ENCODE measurements around the gene EID2. TPM values are rescaled to one million over a fixed set of nuclear protein-coding genes. Genes with fewer than 3 reads are reported as not detected.

The EID2 gene
- total RNA-seq, 1 donor: 8.3 TPM

DNA sequence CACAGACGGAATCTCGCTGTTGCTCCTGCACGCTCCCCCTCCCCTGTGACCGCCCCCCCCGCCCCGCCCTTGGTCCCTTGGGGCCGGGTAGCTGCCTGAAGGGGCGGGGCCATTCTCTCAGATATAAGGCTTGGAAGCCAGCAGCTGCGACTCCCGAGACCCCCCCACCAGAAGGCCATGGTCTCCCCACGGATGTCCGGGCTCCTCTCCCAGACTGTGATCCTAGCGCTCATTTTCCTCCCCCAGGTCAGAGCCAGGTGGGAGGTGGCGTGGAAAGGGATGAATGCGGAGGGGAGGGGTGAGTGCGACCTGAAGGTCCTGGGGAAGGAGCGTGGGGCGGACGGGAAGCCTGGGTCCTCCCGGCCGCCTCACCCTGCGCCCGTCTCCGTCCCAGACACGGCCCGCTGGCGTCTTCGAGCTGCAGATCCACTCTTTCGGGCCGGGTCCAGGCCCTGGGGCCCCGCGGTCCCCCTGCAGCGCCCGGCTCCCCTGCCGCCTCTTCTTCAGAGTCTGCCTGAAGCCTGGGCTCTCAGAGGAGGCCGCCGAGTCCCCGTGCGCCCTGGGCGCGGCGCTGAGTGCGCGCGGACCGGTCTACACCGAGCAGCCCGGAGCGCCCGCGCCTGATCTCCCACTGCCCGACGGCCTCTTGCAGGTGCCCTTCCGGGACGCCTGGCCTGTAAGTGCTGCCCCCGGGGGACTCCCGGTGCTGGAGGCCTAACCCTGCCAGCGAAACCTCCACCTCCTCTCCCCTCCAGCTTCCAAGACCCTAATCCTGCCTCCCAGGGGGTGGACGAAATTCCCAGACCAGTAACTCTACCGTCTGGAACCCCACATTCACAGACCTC, 40.9 kb downstream of the EID2 start, which contains the start of gene DLL3:
DLL3 (plus strand) TSS at position 150 of the 845 bp plus-strand sequence; CDS start at position 178, 28 bp downstream.
- Histone ChIP-seq H3K4me3 (ENCODE audit: insufficient read depth, low read length) (peak within 1 kb of the TSS; percentile 46), H3K9me3 (ENCODE audit: low read depth, low read length) (no peaks in the 10 kb centered on the region), H3K27ac (ENCODE audit: low read depth, low read length) (no peak within 1 kb of the TSS), H3K4me2 (ENCODE audit: insufficient read depth, low read length) (peak within 1 kb of the TSS; percentile 66), H2AFZ (ENCODE audit: low read length) (peak within 1 kb of the TSS; percentile 56), H3K79me2 (ENCODE audit: insufficient read depth, low read length) (no peaks in the 10 kb centered on the region), H3K27me3 (ENCODE audit: insufficient read depth, low read length) (peaks cover 56% of the 10 kb centered on the region), H3K4me1 (ENCODE audit: insufficient read depth, low read length) (peaks cover 5% of the 10 kb centered on the region), H4K20me1 (ENCODE audit: insufficient read depth, low read length) (no peaks in the 10 kb centered on the region), H3K36me3 (ENCODE audit: insufficient read depth, low read length) (no peaks in the 10 kb centered on the region)
- TF ChIP-seq, protein P1, sequence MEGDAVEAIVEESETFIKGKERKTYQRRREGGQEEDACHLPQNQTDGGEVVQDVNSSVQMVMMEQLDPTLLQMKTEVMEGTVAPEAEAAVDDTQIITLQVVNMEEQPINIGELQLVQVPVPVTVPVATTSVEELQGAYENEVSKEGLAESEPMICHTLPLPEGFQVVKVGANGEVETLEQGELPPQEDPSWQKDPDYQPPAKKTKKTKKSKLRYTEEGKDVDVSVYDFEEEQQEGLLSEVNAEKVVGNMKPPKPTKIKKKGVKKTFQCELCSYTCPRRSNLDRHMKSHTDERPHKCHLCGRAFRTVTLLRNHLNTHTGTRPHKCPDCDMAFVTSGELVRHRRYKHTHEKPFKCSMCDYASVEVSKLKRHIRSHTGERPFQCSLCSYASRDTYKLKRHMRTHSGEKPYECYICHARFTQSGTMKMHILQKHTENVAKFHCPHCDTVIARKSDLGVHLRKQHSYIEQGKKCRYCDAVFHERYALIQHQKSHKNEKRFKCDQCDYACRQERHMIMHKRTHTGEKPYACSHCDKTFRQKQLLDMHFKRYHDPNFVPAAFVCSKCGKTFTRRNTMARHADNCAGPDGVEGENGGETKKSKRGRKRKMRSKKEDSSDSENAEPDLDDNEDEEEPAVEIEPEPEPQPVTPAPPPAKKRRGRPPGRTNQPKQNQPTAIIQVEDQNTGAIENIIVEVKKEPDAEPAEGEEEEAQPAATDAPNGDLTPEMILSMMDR (IDR thresholded peaks at IDR 0.05; ENCODE audit: extremely low read depth, low read depth, low read length): no peak
- DNase-seq (ENCODE audit: insufficient read length, low spot score, missing footprints): peak; percentile 68

DNA sequence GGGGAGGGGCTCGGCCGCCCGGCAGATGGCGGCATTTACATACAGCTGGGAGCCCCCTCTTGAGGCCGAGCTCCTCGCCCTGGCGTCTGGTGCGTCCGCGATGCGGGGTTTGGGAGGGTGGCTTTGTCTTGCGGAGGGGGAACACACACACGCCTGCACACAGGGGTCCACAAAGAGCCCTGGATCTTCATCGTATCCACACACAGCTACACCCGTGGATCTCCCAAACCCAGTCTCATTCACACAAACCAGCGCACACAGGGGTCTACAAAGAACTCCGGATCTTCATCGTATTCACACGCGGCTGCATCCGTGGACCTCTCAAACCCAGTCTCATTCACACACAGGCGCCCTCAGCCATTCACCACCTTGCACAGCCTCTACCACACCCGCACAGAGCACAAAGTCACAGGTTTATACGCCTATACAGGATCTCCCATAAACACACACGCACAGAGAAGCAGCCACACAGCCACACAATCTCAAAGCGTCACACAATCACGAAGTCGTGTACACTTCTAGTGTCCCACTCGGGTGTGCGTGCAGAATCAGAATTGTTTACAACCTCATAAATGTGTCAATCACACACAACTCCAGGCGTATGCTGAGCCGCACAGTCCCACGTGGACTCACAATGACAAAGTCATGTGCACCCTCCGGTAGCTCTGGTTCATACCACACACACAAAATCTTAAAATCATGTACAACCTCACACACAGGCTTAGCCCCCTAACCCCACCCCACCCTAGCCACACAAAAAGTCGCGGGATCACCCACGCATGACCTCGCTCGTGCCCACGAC, 41.8 kb downstream of the EID2 start:
- no peaks in the 10 kb centered on the region for H4K20me1 ChIP-seq (ENCODE audit: insufficient read depth, low read length)
- peak overlapping the region; percentile 66 for H3K4me2 ChIP-seq (ENCODE audit: insufficient read depth, low read length)
- H3K4me3 ChIP-seq (ENCODE audit: insufficient read depth, low read length): peak overlapping the region; percentile 46
- peak; percentile 86 for DNase-seq (ENCODE audit: insufficient read length, low spot score, missing footprints)
- no peak overlapping the region for H3K27ac ChIP-seq (ENCODE audit: low read depth, low read length)
- H3K36me3 ChIP-seq (ENCODE audit: insufficient read depth, low read length): no peaks in the 10 kb centered on the region
- no peaks in the 10 kb centered on the region for H3K9me3 ChIP-seq (ENCODE audit: low read depth, low read length)
- peak overlapping the region; percentile 56 for H2AFZ ChIP-seq (ENCODE audit: low read length)
- peaks cover 51% of the 10 kb centered on the region for H3K27me3 ChIP-seq (ENCODE audit: insufficient read depth, low read length)
- H3K79me2 ChIP-seq (ENCODE audit: insufficient read depth, low read length): no peaks in the 10 kb centered on the region
- H3K4me1 ChIP-seq (ENCODE audit: insufficient read depth, low read length): peaks cover 5% of the 10 kb centered on the region
- TF ChIP-seq, protein P1 (IDR thresholded peaks at IDR 0.05; ENCODE audit: extremely low read depth, low read depth, low read length): peak; percentile 20

DNA sequence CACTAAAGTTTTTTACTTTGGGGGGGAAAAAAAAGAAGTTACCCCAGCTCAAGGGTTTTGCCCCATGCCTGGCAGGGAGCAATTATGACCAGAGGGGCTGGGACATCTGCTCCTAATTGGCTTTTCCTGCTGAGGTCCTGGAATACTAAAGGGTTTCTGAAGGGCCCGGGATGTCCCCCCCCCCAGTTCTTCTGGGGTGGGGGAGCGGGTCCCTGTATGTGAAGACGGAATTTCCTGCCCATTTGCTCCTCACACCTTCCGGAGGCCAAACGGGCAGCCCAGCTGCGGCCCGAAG, 42.3 kb downstream of the EID2 start:
- peak; percentile 89 for DNase-seq (ENCODE audit: insufficient read length, low spot score, missing footprints)
- peaks cover 49% of the 10 kb centered on the region for H3K27me3 ChIP-seq (ENCODE audit: insufficient read depth, low read length)
- TF ChIP-seq, protein P1 (IDR thresholded peaks at IDR 0.05; ENCODE audit: extremely low read depth, low read depth, low read length): no peak
- peak overlapping the region; percentile 46 for H3K4me3 ChIP-seq (ENCODE audit: insufficient read depth, low read length)
- no peak overlapping the region for H2AFZ ChIP-seq (ENCODE audit: low read length)
- H3K36me3 ChIP-seq (ENCODE audit: insufficient read depth, low read length): no peaks in the 10 kb centered on the region
- H3K9me3 ChIP-seq (ENCODE audit: low read depth, low read length): no peaks in the 10 kb centered on the region
- H3K27ac ChIP-seq (ENCODE audit: low read depth, low read length): no peak overlapping the region
- no peaks in the 10 kb centered on the region for H3K79me2 ChIP-seq (ENCODE audit: insufficient read depth, low read length)
- peaks cover 5% of the 10 kb centered on the region for H3K4me1 ChIP-seq (ENCODE audit: insufficient read depth, low read length)
- peak overlapping the region; percentile 66 for H3K4me2 ChIP-seq (ENCODE audit: insufficient read depth, low read length)
- no peaks in the 10 kb centered on the region for H4K20me1 ChIP-seq (ENCODE audit: insufficient read depth, low read length)

DNA sequence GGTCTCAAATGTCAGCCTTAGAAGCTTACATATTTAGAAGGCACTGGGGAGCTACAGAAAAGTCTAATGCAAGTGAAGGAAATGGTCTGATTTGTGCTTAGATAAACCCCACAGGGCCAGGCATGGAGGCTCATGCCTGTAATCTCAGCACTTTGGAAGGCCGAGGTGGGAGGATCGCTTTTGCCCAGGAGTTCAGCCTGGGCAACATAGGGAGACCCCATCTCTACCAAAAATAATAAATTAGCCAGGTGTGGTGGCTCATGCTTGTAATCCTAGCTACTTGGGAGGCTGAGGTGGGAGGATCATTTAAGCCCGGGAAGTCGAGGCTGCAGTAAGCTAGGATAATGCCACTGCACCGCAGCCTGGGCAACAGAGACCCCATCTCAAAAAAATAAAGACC, 43.9 kb downstream of the EID2 start:
- peaks cover 5% of the 10 kb centered on the region for H3K4me1 ChIP-seq (ENCODE audit: insufficient read depth, low read length)
- H3K27me3 ChIP-seq (ENCODE audit: insufficient read depth, low read length): peaks cover 47% of the 10 kb centered on the region
- H3K27ac ChIP-seq (ENCODE audit: low read depth, low read length): no peak overlapping the region
- H2AFZ ChIP-seq (ENCODE audit: low read length): no peak overlapping the region
- no peak for DNase-seq (ENCODE audit: insufficient read length, low spot score, missing footprints)
- H3K4me3 ChIP-seq (ENCODE audit: insufficient read depth, low read length): no peak overlapping the region
- no peaks in the 10 kb centered on the region for H3K36me3 ChIP-seq (ENCODE audit: insufficient read depth, low read length)
- no peaks in the 10 kb centered on the region for H3K79me2 ChIP-seq (ENCODE audit: insufficient read depth, low read length)
- TF ChIP-seq, protein P1 (IDR thresholded peaks at IDR 0.05; ENCODE audit: extremely low read depth, low read depth, low read length): no peak
- H3K9me3 ChIP-seq (ENCODE audit: low read depth, low read length): no peaks in the 10 kb centered on the region
- no peaks in the 10 kb centered on the region for H4K20me1 ChIP-seq (ENCODE audit: insufficient read depth, low read length)
- H3K4me2 ChIP-seq (ENCODE audit: insufficient read depth, low read length): no peak overlapping the region
